Measurements from ENCODE around the gene ALK.

The ALK gene

GRCh38 chr2:29900971-29901633 lies 20.3 kb downstream of the ALK start:
- no peak for DNase-seq

- no peak for DNase-seq
These were observed 22.4 kb downstream of the ALK start for GRCh38 chr2:29898999-29899398.

- DNase-seq: no peak
These were observed 26.4 kb downstream of the ALK start for GRCh38 chr2:29894822-29895614.

- DNase-seq: no peak
These were observed 28.7 kb downstream of the ALK start for GRCh38 chr2:29892585-29893259.

GRCh38 chr2:29881089-29881730 lies 40.2 kb downstream of the ALK start:
- no peak for DNase-seq

GRCh38 chr2:29880084-29880483 lies 41.3 kb downstream of the ALK start:
- no peak for DNase-seq

GRCh38 chr2:29879456-29879855 lies 41.9 kb downstream of the ALK start:
- DNase-seq: no peak

GRCh38 chr2:29878898-29879297 lies 42.5 kb downstream of the ALK start:
- no peak for DNase-seq

- DNase-seq: no peak
These were observed 45.0 kb downstream of the ALK start for GRCh38 chr2:29876374-29876773.

- no peak for DNase-seq
These were observed 46.6 kb downstream of the ALK start for GRCh38 chr2:29874745-29875144.

GRCh38 chr2:29872870-29873269 lies 48.5 kb downstream of the ALK start:
- DNase-seq: no peak

GRCh38 chr2:29871541-29871940 lies 49.8 kb downstream of the ALK start:
- DNase-seq: peak; percentile 19

GRCh38 chr2:29865512-29865911 lies 55.9 kb downstream of the ALK start:
- no peak for DNase-seq

GRCh38 chr2:29864988-29865387 lies 56.4 kb downstream of the ALK start:
- no peak for DNase-seq

GRCh38 chr2:29855924-29856639 lies 65.3 kb downstream of the ALK start:
- DNase-seq: no peak

GRCh38 chr2:29850794-29851193 lies 70.6 kb downstream of the ALK start:
- no peak for DNase-seq

- DNase-seq: no peak
These were observed 72.6 kb downstream of the ALK start for GRCh38 chr2:29848566-29849310.

- no peak for DNase-seq
These were observed 73.5 kb downstream of the ALK start for GRCh38 chr2:29847886-29848285.

- DNase-seq: no peak
These were observed 76.6 kb downstream of the ALK start for GRCh38 chr2:29844713-29845326.

GRCh38 chr2:29841386-29842004 lies 79.9 kb downstream of the ALK start:
- DNase-seq: peak; percentile 44

- no peak for DNase-seq
These were observed 82.1 kb downstream of the ALK start for GRCh38 chr2:29839306-29839705.
